HG03457 (cell line): ENCODE data around the gene FBXL17.

Experiments
- ATAC-seq: cut with Tn5 transposase; IDR thresholded peaks from one replicate; pipeline ENCODE4 v1.9.1; 2021; ENCODE audit warnings: moderate number of reproducible peaks; ENCODE audit not compliant: unreplicated experiment

Gene FBXL17

DNA sequence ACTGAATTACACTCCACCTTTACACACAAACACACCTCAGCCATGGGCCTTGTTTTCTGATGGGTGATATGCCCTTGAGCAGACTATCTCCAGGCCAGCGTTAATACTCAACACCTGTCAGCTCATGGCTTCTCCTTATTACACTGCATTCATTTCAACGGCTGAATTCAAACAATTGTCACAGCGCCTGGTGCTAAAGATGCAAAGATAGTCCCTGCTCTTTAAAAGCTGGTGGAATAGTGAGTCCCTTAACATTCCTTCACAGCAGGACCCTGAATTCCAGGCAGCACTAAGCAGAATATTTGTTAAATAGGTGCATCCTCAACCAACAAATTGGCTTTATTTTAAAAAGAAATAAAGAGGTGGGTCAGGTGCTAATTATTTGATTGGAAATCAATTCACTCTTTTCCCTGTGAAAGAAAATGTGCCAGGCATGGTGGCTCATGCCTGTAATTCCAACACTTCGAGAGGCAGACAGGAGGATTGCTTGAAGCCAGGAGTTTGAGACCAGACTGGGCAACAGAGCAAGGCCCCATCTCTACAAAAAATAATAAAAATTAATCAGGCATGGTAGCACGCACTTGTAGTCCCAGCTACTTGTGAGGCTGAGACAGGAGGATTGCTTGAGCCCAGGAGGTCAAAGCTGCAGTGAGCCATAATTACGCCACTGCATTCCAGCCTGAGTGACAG, 555.4 kb downstream of the FBXL17 start:
- no peak for ATAC-seq

DNA sequence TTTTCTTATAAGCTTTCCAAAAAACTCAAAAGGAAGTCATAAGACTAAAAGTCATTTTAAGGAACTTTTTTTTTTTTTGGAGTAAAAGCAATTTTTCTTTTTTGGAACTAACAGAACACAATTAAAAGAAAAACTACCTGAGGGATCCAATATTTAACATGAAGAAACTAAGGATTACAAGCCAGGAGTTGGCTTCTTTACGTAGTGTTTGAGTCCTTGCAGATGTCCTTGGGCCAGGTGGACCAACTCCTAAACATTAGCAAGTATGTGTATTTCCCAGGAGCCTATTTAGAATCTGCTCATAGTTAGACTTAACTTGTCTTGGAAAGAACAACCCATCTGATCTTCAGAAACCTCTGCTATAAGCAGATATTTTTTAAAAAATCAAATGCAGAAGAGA, 557.1 kb downstream of the FBXL17 start:
- ATAC-seq, result no peak

DNA sequence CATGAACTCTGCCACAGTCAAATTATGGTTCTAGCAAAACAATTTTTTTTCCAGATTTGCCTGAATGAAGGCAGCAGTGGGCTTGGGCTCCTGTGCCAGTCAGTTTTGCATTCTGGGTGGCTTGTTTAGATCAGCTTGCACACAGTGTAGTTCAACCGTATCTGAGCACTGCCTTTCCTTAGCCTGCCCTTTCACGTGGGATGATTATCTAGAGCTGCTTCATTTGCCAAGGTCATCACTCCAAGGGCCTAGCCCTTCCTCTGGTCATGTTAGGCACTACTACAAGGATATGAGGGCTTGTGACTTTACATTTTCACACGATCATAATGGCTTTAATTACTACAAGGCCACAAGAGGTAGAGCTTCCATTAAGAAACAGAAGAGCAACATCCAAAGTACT, 560.6 kb downstream of the FBXL17 start:
- ATAC-seq, result no peak

DNA sequence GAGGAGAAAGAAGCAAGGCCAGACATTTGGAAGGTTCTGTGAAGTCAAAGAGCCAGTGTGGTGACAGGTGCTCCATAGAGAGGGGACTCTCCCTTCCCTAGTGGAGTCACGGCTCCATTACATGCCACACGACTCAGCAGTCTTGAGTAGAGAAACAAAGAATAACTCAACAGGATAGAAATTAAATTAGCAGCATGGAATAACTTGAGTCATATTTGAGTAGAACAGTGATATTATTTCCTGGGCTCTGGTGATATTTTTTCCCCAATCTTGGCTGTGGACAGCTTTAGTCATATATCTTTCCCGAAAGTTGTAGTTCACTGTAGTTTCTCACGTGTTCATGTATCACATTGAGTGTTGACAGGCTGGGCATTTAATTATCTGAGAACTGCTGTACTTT, 561.5 kb downstream of the FBXL17 start:
- no peak for ATAC-seq

DNA sequence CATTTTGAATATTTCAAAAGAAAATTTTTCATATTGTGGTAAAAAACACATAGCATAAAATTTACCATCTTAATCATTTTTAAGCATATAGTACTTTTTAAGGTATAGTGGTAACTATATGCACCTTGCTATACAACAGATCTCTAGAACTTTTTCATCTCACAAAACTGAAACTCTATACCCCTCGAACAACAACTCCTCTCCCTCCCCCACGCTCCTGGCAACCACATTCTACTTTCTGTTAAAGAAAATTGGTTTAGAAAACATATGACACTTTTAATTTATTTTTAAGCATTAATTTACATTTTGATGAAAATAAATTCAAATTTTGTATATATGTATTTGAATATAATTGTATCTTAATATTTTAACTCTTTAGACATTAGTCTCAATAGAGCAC, 563.9 kb downstream of the FBXL17 start:
- ATAC-seq, result no peak

DNA sequence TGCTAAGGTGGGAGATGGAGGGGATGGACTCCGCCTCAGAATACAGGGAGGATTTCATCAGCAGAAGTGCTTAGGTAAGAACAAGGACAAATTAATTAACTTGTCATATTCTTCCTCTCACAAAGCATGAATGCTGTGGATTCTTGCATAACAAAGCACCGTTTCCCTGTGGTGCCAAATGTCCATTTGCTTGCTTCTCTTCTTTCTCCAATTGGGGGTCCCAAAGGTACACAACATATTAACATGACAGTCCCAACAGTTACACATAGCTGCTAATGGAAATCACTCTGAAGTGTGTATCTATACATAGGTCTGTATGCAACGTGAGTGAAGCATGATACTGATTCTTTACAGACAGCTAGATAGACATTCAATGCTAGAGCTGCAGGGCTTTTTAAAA, 564.5 kb downstream of the FBXL17 start:
- ATAC-seq, result no peak

DNA sequence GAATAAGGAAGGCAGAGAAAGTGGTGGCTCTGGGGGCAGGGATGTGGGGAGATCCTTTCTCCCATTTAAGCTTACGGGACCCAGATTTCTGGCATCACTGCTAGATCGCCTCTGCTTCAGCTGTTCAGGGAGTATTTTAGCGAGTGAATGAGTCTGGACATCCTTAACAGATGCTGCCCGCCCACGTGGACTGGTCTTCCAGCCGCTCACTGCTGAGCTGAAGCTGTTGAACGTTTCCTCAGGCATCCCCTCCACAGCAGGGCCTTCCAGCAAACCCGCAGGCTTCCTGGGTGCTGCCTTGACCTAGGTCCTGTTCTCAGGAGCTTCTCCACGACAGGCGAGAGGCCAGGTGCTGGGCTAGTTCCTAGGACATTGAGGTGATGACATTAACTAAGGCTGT, 566.8 kb downstream of the FBXL17 start:
- ATAC-seq, result no peak

DNA sequence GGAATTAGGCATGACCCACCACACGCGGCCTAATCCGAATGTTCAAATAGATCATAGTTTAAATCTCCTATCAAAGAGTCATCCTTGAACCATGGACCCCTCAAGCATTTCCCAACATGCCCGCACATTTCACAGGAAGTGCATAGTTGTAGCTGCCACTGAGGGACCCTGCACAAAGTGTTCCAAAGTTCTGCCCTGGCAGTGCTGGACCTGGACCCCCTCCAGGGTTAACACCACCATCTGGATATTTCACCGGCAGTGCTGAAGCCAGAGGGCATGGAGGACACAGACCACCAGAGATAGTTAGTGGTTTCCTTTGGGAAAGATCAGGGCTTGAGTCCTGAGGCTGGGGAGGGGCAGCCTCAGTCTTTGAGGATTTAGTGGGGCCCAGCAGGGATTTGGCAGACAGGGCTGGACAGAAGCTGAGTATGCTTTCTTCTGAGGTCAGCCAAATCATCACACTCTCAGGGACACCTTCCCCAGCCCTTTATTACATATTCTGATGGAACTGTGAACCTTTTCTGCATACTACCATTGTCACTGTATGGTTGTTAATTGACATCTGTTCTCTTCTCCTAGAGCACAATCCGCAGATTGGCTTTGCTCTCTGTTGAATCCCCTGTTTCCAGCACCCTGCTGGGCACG, 567.6 kb downstream of the FBXL17 start:
- ATAC-seq, result no peak

DNA sequence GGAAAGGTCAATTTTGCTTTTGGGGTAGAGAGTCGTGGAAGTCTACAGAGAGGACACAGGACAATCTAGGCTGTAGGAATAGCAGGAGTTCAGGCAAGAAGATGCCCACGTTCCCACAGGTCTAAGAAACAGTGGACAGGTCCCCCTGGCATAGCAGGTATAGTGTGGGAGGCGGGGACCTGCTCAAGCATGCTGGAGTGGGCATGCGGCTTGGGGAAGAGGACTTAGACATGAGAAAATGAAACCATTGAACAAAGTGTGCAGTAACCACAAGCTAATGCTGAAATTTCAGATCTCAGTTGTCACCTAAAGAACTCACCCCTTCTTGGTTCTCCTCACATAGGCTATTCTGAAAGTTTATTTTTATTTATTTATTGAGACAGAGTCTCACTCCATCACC, 568.3 kb downstream of the FBXL17 start:
- peak; percentile 65 for ATAC-seq

DNA sequence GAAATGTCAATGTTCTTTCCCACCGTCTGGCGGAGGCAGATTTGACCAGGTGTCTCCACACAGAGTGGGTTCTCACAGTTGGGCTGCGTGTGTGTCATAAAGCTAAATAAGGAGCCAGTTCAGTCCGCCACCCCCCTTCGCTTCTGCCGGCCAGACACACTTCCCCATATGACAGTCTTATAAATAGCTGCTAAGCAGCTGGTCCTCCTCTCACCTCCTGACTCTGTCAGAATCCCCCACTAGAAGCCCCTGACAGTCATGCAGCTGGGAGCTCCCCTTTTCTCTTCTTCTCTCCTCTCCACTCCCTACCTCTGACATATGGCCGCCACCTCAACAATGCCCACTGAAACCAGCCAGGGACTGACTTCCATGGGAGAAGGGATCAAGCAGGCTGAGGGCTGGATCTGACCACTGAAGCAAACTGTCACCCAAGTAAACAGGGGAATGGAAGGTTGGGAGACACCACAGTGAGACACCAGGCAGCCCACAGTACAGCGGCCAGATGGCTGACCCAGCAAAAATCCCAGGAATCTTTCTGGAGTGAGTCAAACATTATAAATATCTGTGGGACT, 569.2 kb downstream of the FBXL17 start:
- ATAC-seq, result no peak

DNA sequence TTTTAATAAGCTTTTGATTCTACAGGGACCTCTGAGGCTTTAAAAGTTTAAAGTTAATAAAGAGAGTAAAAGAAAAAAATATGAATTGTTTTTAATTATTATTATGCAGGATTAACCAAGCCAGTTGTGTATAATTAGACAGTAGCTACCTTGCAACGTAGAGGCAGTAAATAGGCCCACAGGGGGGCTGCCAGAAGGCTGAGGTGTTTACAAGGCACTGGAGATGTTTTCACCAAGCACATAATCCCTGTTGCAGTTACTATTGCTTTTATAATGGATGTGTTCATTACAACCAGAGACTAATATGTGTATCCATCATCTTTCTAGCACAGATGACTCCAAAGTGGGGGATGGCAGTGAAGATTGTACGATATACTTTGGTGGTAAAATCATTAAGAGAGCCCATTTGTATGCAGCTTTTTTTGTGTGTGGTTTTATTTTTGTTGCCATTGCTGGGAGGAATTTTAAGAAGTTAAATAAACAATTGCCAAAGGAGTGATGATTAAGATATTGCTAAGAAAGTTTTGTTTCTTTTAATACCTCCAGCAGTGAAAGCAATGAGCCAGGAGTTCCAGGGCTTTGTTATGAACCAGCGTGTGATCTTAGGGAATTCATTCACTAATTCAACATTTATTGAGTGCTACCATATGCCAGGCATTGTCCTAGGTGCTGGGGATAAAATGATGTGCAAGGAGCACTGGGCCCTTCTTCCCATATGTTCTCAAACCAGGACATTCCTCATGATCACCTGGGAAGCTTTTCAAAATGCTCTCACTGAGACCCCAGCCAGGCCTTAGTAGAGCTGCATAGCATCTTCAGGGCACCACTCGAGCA, 572.5 kb downstream of the FBXL17 start:
- ATAC-seq, result no peak
